MM.1S (cell line): ENCODE results near the gene ZNF79.

Source experiments
- DNase-seq: peaks from one replicate; pipeline ENCODE4 v3.0.0-alpha.2; 2015
- H2AFZ ChIP-seq: fragments of 300-600 bp; sonication (generic); 2 replicates; pipeline ENCODE4 v1.6.0; 2016; ENCODE audit warnings: antibody characterized with exemption, low read length
- H3F3A ChIP-seq: fragments of 300-600 bp; sonication (generic); 2 replicates; pipeline ENCODE4 v1.6.1; 2016; ENCODE audit warnings: mild to moderate bottlenecking, antibody characterized with exemption, low read length, moderate library complexity, mixed read lengths; ENCODE audit not compliant: insufficient read depth
- H3K27ac ChIP-seq: fragments of 300-600 bp; sonication (generic); 2 replicates; pipeline ENCODE4 v1.5.1; 2016; ENCODE audit warnings: mild to moderate bottlenecking, low read length
- H3K27me3 ChIP-seq: fragments of 300-600 bp; sonication (generic); replicated peaks from 2 replicates; pipeline ENCODE4 v1.6.0; 2016; ENCODE audit warnings: low read length; ENCODE audit not compliant: insufficient read depth
- H3K36me3 ChIP-seq: fragments of 300-600 bp; sonication (generic); replicated peaks from 2 replicates; pipeline ENCODE4 v1.6.1; 2016; ENCODE audit warnings: mild to moderate bottlenecking, low read length, mixed read lengths; ENCODE audit not compliant: insufficient read depth
- H3K4me1 ChIP-seq: fragments of 300-600 bp; sonication (generic); 2 replicates; pipeline ENCODE4 v1.6.1; 2016; ENCODE audit warnings: low read length, mixed read lengths
- H3K4me2 ChIP-seq: fragments of 300-600 bp; sonication (generic); 2 replicates; pipeline ENCODE4 v1.6.0; 2016; ENCODE audit warnings: low read depth, low read length
- H3K4me3 ChIP-seq: fragments of 300-600 bp; sonication (generic); 2 replicates; pipeline ENCODE4 v1.5.1; 2016; ENCODE audit warnings: low read length, mixed read lengths
- H3K79me2 ChIP-seq: fragments of 300-600 bp; sonication (generic); 2 replicates; pipeline ENCODE4 v1.6.1; 2016; ENCODE audit warnings: mixed run types, low read length, mixed read lengths
- H3K9ac ChIP-seq: fragments of 300-600 bp; sonication (generic); 2 replicates; pipeline ENCODE4 v1.6.1; 2016; ENCODE audit warnings: low read length, mixed read lengths
- H3K9me2 ChIP-seq: fragments of 300-600 bp; sonication (generic); replicated peaks from 2 replicates; pipeline ENCODE4 v1.6.1; 2016; ENCODE audit warnings: mild to moderate bottlenecking, low read length, mixed read lengths; ENCODE audit not compliant: insufficient read depth
- H3K9me3 ChIP-seq: fragments of 300-600 bp; sonication (generic); replicated peaks from 2 replicates; pipeline ENCODE4 v1.6.1; 2016; ENCODE audit warnings: mild to moderate bottlenecking, low read length, mixed read lengths; ENCODE audit not compliant: insufficient read depth
- H4K20me1 ChIP-seq: fragments of 300-600 bp; sonication (generic); 2 replicates; pipeline ENCODE4 v1.6.1; 2016; ENCODE audit warnings: mild to moderate bottlenecking, low read length, moderate library complexity, mixed read lengths; ENCODE audit not compliant: insufficient read depth
- CTCF ChIP-seq: fragments of 300-600 bp; sonication (generic); IDR thresholded peaks from 2 replicates; pipeline ENCODE4 v1.5.1; 2016; ENCODE audit warnings: antibody characterized with exemption, low read length, mixed read lengths
- EZH2 ChIP-seq: fragments of 300-600 bp; sonication (generic); optimal IDR thresholded peaks from 2 replicates; pipeline ENCODE3; 2017; ENCODE audit warnings: low read depth, mild to moderate bottlenecking, antibody characterized with exemption, low read length, mixed read lengths
- EZH2phosphoT487 ChIP-seq: fragments of 300-600 bp; sonication (generic); IDR thresholded peaks from 2 replicates; pipeline ENCODE4 v1.6.1; 2018; ENCODE audit warnings: antibody characterized with exemption, low read length

Gene ZNF79

GRCh38 chr9:127447416-127448111 lies 23.4 kb downstream of the ZNF79 start:
- peaks cover 47% of the 10 kb centered on the region for H3K79me2 ChIP-seq
- H3K36me3 ChIP-seq, result peaks cover 21% of the 10 kb centered on the region
- no peak overlapping the region for H3K4me2 ChIP-seq
- peak overlapping the region; percentile 83; the same call in 1 of the 2 replicates for H3K27ac ChIP-seq
- H3K4me1 ChIP-seq, result peaks cover 11% of the 10 kb centered on the region
- no peak for DNase-seq
- no peak overlapping the region for H3K4me3 ChIP-seq
- TF ChIP-seq EZH2phosphoT487 (no peak), CTCF (no peak), EZH2 (no peak)
- H4K20me1 ChIP-seq, result peaks cover 39% of the 10 kb centered on the region
- no peaks in the 10 kb centered on the region for H3K9me3 ChIP-seq
- peaks cover 72% of the 10 kb centered on the region for H3F3A ChIP-seq
- no peak overlapping the region for H3K9ac ChIP-seq
- H3K9me2 ChIP-seq, result no peaks in the 10 kb centered on the region
- no peaks in the 10 kb centered on the region for H3K27me3 ChIP-seq
- no peak overlapping the region for H2AFZ ChIP-seq

DNA sequence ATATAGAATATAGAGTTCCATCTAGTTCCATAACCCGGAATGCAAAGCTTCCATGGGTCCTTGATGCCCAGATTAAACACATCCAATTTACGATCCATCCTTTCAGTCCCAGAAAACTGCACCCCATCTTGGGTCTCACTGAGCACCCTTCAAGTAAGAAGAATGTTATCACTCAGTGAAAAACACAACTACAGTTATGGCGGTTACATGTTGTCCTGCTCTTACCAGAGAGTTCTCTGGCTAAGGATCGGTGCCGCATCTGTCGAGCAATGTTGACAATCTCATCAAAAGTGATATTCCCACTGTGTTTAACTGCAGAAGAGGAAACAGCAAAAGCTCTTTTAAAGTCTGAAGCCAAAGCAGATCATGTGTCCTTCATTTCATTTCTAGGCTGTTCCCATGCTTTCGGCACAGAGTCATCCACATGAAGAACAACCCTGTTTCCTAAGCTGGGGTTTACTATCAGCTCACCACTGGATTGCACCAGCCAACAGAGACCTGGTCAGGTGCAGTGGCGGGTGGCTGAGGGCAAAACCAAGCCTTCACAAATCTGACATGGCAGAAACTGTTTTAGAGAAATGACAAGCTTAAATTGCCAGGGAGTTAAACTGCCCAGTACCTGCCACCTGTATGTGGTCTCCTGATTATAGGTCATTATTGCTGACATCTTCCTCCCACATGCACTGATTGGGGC lies 24.1 kb downstream of the ZNF79 start:
- peak overlapping the region; percentile 99; the same call in 1 of the 2 replicates for H3K4me2 ChIP-seq
- H3K4me3 ChIP-seq, result no peak overlapping the region
- no peak for DNase-seq
- H3K79me2 ChIP-seq, result peaks cover 47% of the 10 kb centered on the region
- peaks cover 39% of the 10 kb centered on the region for H4K20me1 ChIP-seq
- H3K9me2 ChIP-seq, result no peaks in the 10 kb centered on the region
- H3K27me3 ChIP-seq, result no peaks in the 10 kb centered on the region
- H3K4me1 ChIP-seq, result peaks cover 12% of the 10 kb centered on the region
- H2AFZ ChIP-seq, result no peak overlapping the region
- H3K9ac ChIP-seq, result no peak overlapping the region
- no peaks in the 10 kb centered on the region for H3K9me3 ChIP-seq
- H3K36me3 ChIP-seq, result peaks cover 21% of the 10 kb centered on the region
- H3F3A ChIP-seq, result peaks cover 72% of the 10 kb centered on the region
- H3K27ac ChIP-seq, result peak overlapping the region; percentile 83; the same call in 1 of the 2 replicates
- TF ChIP-seq CTCF (no peak), EZH2 (no peak), EZH2phosphoT487 (no peak)

- no peaks in the 10 kb centered on the region for H3K9me2 ChIP-seq
- H2AFZ ChIP-seq, result no peak overlapping the region
- H4K20me1 ChIP-seq, result peaks cover 39% of the 10 kb centered on the region
- no peak for TF ChIP-seq CTCF
- TF ChIP-seq EZH2, result no peak
- no peak for TF ChIP-seq EZH2phosphoT487
- H3K79me2 ChIP-seq, result peaks cover 47% of the 10 kb centered on the region
- peak overlapping the region; percentile 94 for H3K9ac ChIP-seq
- no peak for DNase-seq
- H3K9me3 ChIP-seq, result no peaks in the 10 kb centered on the region
- H3K4me3 ChIP-seq, result peak overlapping the region; percentile 88
- H3F3A ChIP-seq, result peaks cover 67% of the 10 kb centered on the region
- peaks cover 12% of the 10 kb centered on the region for H3K4me1 ChIP-seq
- H3K36me3 ChIP-seq, result peaks cover 21% of the 10 kb centered on the region
- no peaks in the 10 kb centered on the region for H3K27me3 ChIP-seq
- peak overlapping the region; percentile 83 for H3K27ac ChIP-seq
- peak overlapping the region; percentile 99 for H3K4me2 ChIP-seq
These were observed 25.3 kb downstream of the ZNF79 start for GRCh38 chr9:127449332-127449966.
